ENCODE data around the gene ATAD1.
"Not testable (repeated sequence)": the region's sequence is repeated elsewhere in the genome, so short reads cannot be mapped to it uniquely, and the experiment has no call there.

ATAD1 gene

DNA sequence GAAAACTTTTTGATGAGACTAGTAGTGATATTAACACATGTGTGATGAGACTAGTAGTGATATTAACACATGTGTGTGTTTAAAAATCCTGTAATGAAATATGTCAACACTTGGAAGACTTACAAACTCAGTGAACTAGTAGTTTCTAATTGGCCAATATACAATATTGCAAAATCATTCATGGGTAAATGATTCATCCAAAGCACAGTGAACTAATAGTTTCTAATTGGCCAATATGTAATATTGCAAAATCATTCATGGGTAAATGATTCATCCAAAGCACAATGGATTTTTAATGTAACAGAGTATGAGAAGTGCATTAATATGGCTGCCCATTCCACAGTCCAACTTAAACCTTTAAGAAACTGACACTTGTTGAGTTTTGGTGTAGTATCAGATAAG is 77.8 kb downstream of the ATAD1 start:
- no peaks in the 10 kb centered on the region for H3K9me3 ChIP-seq (ENCODE audit: insufficient read depth, low read length)
- no peaks in the 10 kb centered on the region for H3K79me2 ChIP-seq (ENCODE audit: low read length)
- H2AFZ ChIP-seq (ENCODE audit: low read depth, low read length) = no peak overlapping the region
- H3K4me2 ChIP-seq (ENCODE audit: low read length) = no peak overlapping the region
- no peak for TF ChIP-seq EZH2phosphoT487 (IDR thresholded peaks at IDR 0.05; ENCODE audit: low read depth)
- no peak for TF ChIP-seq CTCF (IDR thresholded peaks at IDR 0.05; ENCODE audit: low read depth, low read length)
- H3K4me3 ChIP-seq (ENCODE audit: low read length) = no peak overlapping the region
- H4K20me1 ChIP-seq (ENCODE audit: insufficient read depth, low read length) = no peaks in the 10 kb centered on the region
- no peaks in the 10 kb centered on the region for H3K4me1 ChIP-seq (ENCODE audit: low read length)
- H3K27ac ChIP-seq (ENCODE audit: low read length) = no peak overlapping the region
- H3K36me3 ChIP-seq (replicated peaks; ENCODE audit: low read depth, low read length) = no peaks in the 10 kb centered on the region
- H3K9ac ChIP-seq (ENCODE audit: low read length) = no peak overlapping the region
- no peaks in the 10 kb centered on the region for H3K27me3 ChIP-seq (ENCODE audit: low read depth, low read length)

DNA sequence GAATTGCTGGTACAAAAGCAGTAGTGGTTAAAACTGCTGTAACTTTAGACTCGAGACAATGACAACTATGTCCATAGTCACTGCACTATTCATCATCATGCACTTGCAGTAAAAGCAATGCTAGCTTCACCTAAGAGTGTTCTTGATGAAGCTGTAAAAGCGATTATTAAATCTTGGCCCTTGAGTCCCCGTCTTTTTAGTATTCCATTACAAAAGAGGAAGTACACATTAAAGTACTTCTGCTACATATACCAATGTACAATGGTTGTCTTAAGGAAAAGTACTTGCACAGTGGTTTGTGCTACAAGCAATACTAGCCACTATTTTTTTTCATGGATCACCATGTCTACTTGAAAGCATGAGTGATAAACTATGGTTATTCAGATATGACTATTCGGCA is 78.3 kb downstream of the ATAD1 start:
- Histone ChIP-seq H3K4me3 (ENCODE audit: low read length) (no peak overlapping the region), H3K27me3 (ENCODE audit: low read depth, low read length) (no peaks in the 10 kb centered on the region), H3K4me1 (ENCODE audit: low read length) (no peaks in the 10 kb centered on the region), H4K20me1 (ENCODE audit: insufficient read depth, low read length) (no peaks in the 10 kb centered on the region), H3K36me3 (replicated peaks; ENCODE audit: low read depth, low read length) (no peaks in the 10 kb centered on the region), H3K9me3 (ENCODE audit: insufficient read depth, low read length) (no peaks in the 10 kb centered on the region), H3K27ac (ENCODE audit: low read length) (no peak overlapping the region), H3K9ac (ENCODE audit: low read length) (no peak overlapping the region), H3K4me2 (ENCODE audit: low read length) (no peak overlapping the region), H2AFZ (ENCODE audit: low read depth, low read length) (no peak overlapping the region), H3K79me2 (ENCODE audit: low read length) (no peaks in the 10 kb centered on the region)
- TF ChIP-seq EZH2phosphoT487 (IDR thresholded peaks at IDR 0.05; ENCODE audit: low read depth) = no peak
- TF ChIP-seq CTCF (IDR thresholded peaks at IDR 0.05; ENCODE audit: low read depth, low read length) = no peak

DNA sequence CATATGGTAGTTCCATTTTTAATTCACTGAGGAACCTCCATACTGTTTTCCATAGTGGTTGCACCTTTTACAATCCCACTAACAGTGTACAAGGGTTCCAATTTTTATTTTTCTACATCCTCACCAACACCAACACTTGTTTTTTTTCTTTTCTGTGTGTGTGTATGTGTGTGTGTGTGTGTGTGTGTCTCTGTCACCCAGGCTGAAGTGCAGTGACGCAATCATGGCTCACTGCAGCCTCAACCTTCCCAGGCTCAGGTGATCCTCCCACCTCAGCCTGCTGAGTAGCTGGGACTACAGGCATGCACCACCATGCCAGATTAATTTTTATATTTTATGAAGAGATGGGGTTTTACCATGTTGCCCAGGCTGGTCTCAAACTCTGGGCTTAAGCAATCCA is 79.8 kb downstream of the ATAD1 start:
- H3K36me3 ChIP-seq (replicated peaks; ENCODE audit: low read depth, low read length); H4K20me1 ChIP-seq (ENCODE audit: insufficient read depth, low read length); H3K4me3 ChIP-seq (ENCODE audit: low read length); H3K79me2 ChIP-seq (ENCODE audit: low read length); H3K9ac ChIP-seq (ENCODE audit: low read length); H3K4me1 ChIP-seq (ENCODE audit: low read length); H3K4me2 ChIP-seq (ENCODE audit: low read length); H3K27ac ChIP-seq (ENCODE audit: low read length); H3K27me3 ChIP-seq (ENCODE audit: low read depth, low read length); H2AFZ ChIP-seq (ENCODE audit: low read depth, low read length); H3K9me3 ChIP-seq (ENCODE audit: insufficient read depth, low read length): not testable (repeated sequence)

DNA sequence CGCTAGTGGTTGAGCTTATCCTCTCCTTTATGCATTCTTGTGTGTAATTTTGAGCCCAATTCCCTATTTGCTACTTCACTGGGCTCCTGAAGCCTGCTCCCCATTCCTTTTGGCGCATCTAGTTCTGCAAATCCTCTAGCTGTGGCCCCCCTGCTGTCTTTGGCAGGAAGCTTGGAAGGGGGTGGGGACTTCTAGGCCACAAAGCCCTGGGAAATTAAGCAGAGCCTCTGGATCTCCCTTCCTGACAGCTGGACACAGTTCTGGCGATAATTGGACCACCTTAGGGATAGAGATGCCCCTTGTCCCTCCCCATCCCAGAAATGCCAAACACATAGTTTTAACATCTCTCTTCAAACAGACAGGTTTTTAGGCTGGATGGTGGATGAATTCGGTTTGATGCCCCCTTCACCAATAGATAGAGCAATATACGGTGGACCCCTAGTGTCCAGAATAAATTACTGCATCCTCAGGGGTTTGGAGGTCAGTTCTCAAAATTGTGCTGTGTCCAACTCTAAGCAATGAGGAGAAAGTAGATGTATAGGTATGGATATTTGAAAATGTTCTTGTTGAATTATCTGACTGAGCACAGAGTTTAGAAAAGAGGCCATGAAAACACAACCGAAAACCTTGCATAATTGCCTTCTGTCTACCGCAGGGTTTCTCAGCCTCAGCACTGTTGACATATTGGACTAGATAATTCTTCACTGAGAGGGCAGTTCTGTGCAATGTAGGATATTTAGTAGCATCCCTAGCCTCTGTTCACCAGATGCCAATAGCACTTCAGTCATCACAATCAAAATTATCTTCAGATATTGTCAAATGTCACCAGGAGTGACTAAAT is 82.8 kb downstream of the ATAD1 start:
- Histone ChIP-seq H3K4me2 (ENCODE audit: low read length) (0 out of 2 replicates have a peak overlapping the region, but pooled peaks have one; percentile 20), H3K79me2 (ENCODE audit: low read length) (no peaks in the 10 kb centered on the region), H3K9me3 (ENCODE audit: insufficient read depth, low read length) (no peaks in the 10 kb centered on the region), H2AFZ (ENCODE audit: low read depth, low read length) (no peak overlapping the region), H3K27me3 (ENCODE audit: low read depth, low read length) (no peaks in the 10 kb centered on the region), H3K36me3 (replicated peaks; ENCODE audit: low read depth, low read length) (no peaks in the 10 kb centered on the region), H3K9ac (ENCODE audit: low read length) (no peak overlapping the region), H3K4me1 (ENCODE audit: low read length) (no peaks in the 10 kb centered on the region), H4K20me1 (ENCODE audit: insufficient read depth, low read length) (no peaks in the 10 kb centered on the region), H3K4me3 (ENCODE audit: low read length) (no peak overlapping the region), H3K27ac (ENCODE audit: low read length) (no peak overlapping the region)
- no peak for TF ChIP-seq EZH2phosphoT487 (IDR thresholded peaks at IDR 0.05; ENCODE audit: low read depth)
- TF ChIP-seq CTCF (IDR thresholded peaks at IDR 0.05; ENCODE audit: low read depth, low read length) = peak; percentile 75
